ENCODE measurements around the gene CLCN5. TPM values are rescaled to one million over a fixed set of nuclear protein-coding genes. Genes with fewer than 3 reads are reported as not detected.

CLCN5 gene
- total and polyA plus RNA-seq, 2 experiments from 2014 or later: 3.7 to 13.6 TPM

DNA sequence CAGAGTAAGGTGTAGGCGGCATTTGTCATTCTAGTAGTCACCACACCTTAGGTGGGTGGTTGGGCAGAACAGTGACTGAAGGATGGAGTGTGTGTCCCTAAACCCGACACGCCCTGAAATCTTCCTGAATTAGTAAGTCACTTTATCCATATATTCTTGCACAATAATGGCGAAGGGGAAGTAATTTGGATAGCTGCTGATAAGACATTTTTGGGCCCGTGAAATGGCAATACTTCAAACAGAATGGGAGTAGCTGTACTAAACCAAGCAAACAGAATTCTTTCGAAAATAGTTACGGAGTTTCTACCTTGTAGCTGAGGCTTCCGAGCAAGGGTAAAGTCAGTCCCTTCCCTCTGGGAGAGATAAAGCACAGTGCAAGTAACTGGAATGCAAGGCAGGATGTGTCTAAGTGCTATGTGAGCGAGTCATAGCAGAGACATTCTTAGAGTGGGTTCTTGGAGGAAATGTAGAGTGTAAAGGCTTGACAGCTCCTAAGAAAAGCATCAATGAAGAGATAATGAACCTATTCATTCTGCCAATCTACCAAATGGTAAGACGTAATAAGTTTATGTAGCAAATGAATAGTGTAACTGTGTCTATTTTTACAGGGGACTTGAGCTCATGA is 72.8 kb downstream of the CLCN5 start:
- DNase-seq (ENCODE audit: low spot score) (peak; percentile 31), ATAC-seq (no peak)
- Mint-ChIP-seq H3K9me3 (no peaks in the 10 kb centered on the region), H3K36me3 (ENCODE audit: low read depth) (no peaks in the 10 kb centered on the region), H3K27me3 (ENCODE audit: insufficient read depth, low read depth, poor library complexity) (peaks cover 4% of the 10 kb centered on the region), H3K4me1 (peaks cover 17% of the 10 kb centered on the region; the same call in 2 of the 3 replicates), H3K4me3 (no peak overlapping the region), H3K27ac (no peak overlapping the region)
- H3K27me3 ChIP-seq (ENCODE audit: insufficient read depth): no peaks in the 10 kb centered on the region
- H3F3A ChIP-seq (replicated peaks; ENCODE audit: low read depth): no peaks in the 10 kb centered on the region
- H3K9me2 ChIP-seq (ENCODE audit: insufficient read depth): no peaks in the 10 kb centered on the region
- no peak overlapping the region for H2AFZ ChIP-seq
- H4K20me1 ChIP-seq (replicated peaks; ENCODE audit: insufficient read depth): no peaks in the 10 kb centered on the region
- no peaks in the 10 kb centered on the region for H3K4me1 ChIP-seq (ENCODE audit: insufficient read depth)
- H3K27ac ChIP-seq (ENCODE audit: low read depth): no peak overlapping the region
- H3K4me3 ChIP-seq: no peak overlapping the region
- H3K79me2 ChIP-seq (replicated peaks; ENCODE audit: insufficient read depth): no peaks in the 10 kb centered on the region
- no peak overlapping the region for H3K4me2 ChIP-seq
- H3K36me3 ChIP-seq (ENCODE audit: insufficient read depth): no peaks in the 10 kb centered on the region
- no peak for TF ChIP-seq REST (IDR thresholded peaks at IDR 0.05; ENCODE audit: unreplicated experiment)
- no peak for TF ChIP-seq CREB1 (CRISPR knock-in tag; IDR thresholded peaks at IDR 0.05; ENCODE audit: low read depth)
- TF ChIP-seq ZNF331 (CRISPR knock-in tag; IDR thresholded peaks at IDR 0.05; ENCODE audit: low read depth): no peak
- no peak for TF ChIP-seq EZH2phosphoT487 (IDR thresholded peaks at IDR 0.05; ENCODE audit: unreplicated experiment)
- TF ChIP-seq, protein P1, sequence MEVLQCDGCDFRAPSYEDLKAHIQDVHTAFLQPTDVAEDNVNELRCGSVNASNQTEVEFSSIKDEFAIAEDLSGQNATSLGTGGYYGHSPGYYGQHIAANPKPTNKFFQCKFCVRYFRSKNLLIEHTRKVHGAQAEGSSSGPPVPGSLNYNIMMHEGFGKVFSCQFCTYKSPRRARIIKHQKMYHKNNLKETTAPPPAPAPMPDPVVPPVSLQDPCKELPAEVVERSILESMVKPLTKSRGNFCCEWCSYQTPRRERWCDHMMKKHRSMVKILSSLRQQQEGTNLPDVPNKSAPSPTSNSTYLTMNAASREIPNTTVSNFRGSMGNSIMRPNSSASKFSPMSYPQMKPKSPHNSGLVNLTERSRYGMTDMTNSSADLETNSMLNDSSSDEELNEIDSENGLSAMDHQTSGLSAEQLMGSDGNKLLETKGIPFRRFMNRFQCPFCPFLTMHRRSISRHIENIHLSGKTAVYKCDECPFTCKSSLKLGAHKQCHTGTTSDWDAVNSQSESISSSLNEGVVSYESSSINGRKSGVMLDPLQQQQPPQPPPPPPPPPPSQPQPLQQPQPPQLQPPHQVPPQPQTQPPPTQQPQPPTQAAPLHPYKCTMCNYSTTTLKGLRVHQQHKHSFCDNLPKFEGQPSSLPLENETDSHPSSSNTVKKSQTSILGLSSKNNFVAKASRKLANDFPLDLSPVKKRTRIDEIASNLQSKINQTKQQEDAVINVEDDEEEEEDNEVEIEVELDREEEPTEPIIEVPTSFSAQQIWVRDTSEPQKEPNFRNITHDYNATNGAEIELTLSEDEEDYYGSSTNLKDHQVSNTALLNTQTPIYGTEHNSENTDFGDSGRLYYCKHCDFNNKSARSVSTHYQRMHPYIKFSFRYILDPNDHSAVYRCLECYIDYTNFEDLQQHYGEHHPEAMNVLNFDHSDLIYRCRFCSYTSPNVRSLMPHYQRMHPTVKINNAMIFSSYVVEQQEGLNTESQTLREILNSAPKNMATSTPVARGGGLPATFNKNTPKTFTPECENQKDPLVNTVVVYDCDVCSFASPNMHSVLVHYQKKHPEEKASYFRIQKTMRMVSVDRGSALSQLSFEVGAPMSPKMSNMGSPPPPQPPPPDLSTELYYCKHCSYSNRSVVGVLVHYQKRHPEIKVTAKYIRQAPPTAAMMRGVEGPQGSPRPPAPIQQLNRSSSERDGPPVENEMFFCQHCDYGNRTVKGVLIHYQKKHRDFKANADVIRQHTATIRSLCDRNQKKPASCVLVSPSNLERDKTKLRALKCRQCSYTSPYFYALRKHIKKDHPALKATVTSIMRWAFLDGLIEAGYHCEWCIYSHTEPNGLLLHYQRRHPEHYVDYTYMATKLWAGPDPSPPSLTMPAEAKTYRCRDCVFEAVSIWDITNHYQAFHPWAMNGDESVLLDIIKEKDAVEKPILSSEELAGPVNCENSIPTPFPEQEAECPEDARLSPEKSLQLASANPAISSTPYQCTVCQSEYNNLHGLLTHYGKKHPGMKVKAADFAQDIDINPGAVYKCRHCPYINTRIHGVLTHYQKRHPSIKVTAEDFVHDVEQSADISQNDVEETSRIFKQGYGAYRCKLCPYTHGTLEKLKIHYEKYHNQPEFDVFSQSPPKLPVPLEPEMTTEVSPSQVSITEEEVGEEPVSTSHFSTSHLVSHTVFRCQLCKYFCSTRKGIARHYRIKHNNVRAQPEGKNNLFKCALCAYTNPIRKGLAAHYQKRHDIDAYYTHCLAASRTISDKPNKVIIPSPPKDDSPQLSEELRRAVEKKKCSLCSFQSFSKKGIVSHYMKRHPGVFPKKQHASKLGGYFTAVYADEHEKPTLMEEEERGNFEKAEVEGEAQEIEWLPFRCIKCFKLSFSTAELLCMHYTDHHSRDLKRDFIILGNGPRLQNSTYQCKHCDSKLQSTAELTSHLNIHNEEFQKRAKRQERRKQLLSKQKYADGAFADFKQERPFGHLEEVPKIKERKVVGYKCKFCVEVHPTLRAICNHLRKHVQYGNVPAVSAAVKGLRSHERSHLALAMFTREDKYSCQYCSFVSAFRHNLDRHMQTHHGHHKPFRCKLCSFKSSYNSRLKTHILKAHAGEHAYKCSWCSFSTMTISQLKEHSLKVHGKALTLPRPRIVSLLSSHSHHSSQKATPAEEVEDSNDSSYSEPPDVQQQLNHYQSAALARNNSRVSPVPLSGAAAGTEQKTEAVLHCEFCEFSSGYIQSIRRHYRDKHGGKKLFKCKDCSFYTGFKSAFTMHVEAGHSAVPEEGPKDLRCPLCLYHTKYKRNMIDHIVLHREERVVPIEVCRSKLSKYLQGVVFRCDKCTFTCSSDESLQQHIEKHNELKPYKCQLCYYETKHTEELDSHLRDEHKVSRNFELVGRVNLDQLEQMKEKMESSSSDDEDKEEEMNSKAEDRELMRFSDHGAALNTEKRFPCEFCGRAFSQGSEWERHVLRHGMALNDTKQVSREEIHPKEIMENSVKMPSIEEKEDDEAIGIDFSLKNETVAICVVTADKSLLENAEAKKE (CRISPR knock-in tag; IDR thresholded peaks at IDR 0.05): no peak
- no peak for TF ChIP-seq JUNB (IDR thresholded peaks at IDR 0.05; ENCODE audit: unreplicated experiment)
- TF ChIP-seq NANOG (IDR thresholded peaks at IDR 0.05; ENCODE audit: borderline replicate concordance): no peak
- TF ChIP-seq, protein P2, sequence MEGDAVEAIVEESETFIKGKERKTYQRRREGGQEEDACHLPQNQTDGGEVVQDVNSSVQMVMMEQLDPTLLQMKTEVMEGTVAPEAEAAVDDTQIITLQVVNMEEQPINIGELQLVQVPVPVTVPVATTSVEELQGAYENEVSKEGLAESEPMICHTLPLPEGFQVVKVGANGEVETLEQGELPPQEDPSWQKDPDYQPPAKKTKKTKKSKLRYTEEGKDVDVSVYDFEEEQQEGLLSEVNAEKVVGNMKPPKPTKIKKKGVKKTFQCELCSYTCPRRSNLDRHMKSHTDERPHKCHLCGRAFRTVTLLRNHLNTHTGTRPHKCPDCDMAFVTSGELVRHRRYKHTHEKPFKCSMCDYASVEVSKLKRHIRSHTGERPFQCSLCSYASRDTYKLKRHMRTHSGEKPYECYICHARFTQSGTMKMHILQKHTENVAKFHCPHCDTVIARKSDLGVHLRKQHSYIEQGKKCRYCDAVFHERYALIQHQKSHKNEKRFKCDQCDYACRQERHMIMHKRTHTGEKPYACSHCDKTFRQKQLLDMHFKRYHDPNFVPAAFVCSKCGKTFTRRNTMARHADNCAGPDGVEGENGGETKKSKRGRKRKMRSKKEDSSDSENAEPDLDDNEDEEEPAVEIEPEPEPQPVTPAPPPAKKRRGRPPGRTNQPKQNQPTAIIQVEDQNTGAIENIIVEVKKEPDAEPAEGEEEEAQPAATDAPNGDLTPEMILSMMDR (conservative IDR thresholded peaks at IDR 0.05; ENCODE audit: low read depth in 2 of 2): no peak
- no peak for TF ChIP-seq ETS1 (IDR thresholded peaks at IDR 0.05)
- TF ChIP-seq ZNF114 (CRISPR knock-in tag; IDR thresholded peaks at IDR 0.05): no peak
- TF ChIP-seq POLR2AphosphoS5 (IDR thresholded peaks at IDR 0.05; ENCODE audit: low read depth): no peak
- TF ChIP-seq EZH2 (IDR thresholded peaks at IDR 0.05; ENCODE audit: low read depth, unreplicated experiment): no peak
- no peak for TF ChIP-seq STAT1 (IDR thresholded peaks at IDR 0.05; ENCODE audit: unreplicated experiment)
